GM12878 (cell line): ENCODE data around the gene FSIP1. TPM values are rescaled to one million over a fixed set of nuclear protein-coding genes. Genes with fewer than 3 reads are reported as not detected.

Source experiments
- ATAC-seq: fragments of 200-7000 bp; cut with Tn5 transposase; 3 replicates; pipeline ENCODE4 v1.9.1; 2020; ENCODE audit warnings: mild to moderate bottlenecking, moderate library complexity
- BruUV-seq: library from RNA; stranded (reverse); fragments of 400-500 nt; replicated peaks from 2 replicates; lab custom pipeline; 2021; lab: Mats Ljungman, UMichigan
- CTCF ChIA-PET: fragments of 300-600 bp; sonication (Branson Sonifier 250); formaldehyde crosslinking; extraction: SDS; loops from one replicate; lab custom pipeline; 2021; ENCODE audit warnings: inconsistent platforms; lab: Yijun Ruan, JAX
- POLR2A ChIA-PET: fragments of 350-600 bp; formaldehyde crosslinking; extraction: SDS; loops from one replicate; lab custom pipeline; 2021; ENCODE audit warnings: inconsistent platforms; lab: Charles Lee
- RAD21 ChIA-PET: fragments of 300-600 bp; sonication (Branson Sonifier 250); formaldehyde crosslinking; loops from one replicate; lab custom pipeline; 2023; ENCODE audit warnings: antibody characterized with exemption; ENCODE audit not compliant: unreplicated experiment; lab: Charles Lee
- SMC1A ChIA-PET: fragments of 300-600 bp; sonication (Branson Sonifier 250); formaldehyde crosslinking; loops from one replicate; lab custom pipeline; 2023; ENCODE audit not compliant: unreplicated experiment, uncharacterized antibody; lab: Charles Lee
- DNase-seq: peaks from one replicate; pipeline ENCODE4 v3.0.0-alpha.2; 2011; ENCODE audit warnings: low read depth, low spot score
- FAIRE-seq: peaks from 3 replicates; lab custom pipeline; 2011; peaks lifted over from hg19 to GRCh38; lab: Jason Lieb, UNC
- H2AFZ ChIP-seq: 2 replicates; pipeline ENCODE4 v1.6.0; 2011; ENCODE audit warnings: low read depth, low read length, control low read depth; ENCODE audit not compliant: control insufficient read depth
- H3K27ac ChIP-seq: 2 replicates; pipeline ENCODE4 v1.5.1; 2011; ENCODE audit warnings: control low read depth; ENCODE audit not compliant: control insufficient read depth, insufficient read depth
- H3K27me3 ChIP-seq, 2 experiments: replicated peaks in 1 of 2; 2 replicates each; pipeline versions ENCODE4 v1.6.0 to v1.6.1; 2011; ENCODE audit warnings: low read length in 1 of 2; ENCODE audit not compliant: control insufficient read depth in 2 of 2, insufficient read depth in 2 of 2
- H3K36me3 ChIP-seq, 2 experiments: 2 replicates each; pipeline ENCODE4 v1.5.1; 2011; ENCODE audit warnings: low read length in 1 of 2; ENCODE audit not compliant: control insufficient read depth in 2 of 2, insufficient read depth in 2 of 2
- H3K4me1 ChIP-seq: 2 replicates; pipeline ENCODE4 v1.6.1; 2011; ENCODE audit warnings: mild to moderate bottlenecking, low read length, moderate library complexity, mixed read lengths; ENCODE audit not compliant: control insufficient read depth, insufficient read depth
- H3K4me2 ChIP-seq: 2 replicates; pipeline ENCODE4 v1.6.0; 2011; ENCODE audit warnings: control low read depth; ENCODE audit not compliant: control insufficient read depth, insufficient read depth
- H3K4me3 ChIP-seq: fragments of 200-600 bp; sonication (generic); 2 replicates; pipeline ENCODE4 v1.5.1; 2016
- H3K79me2 ChIP-seq: 2 replicates; pipeline ENCODE4 v1.6.0; 2011; ENCODE audit warnings: low read length; ENCODE audit not compliant: control insufficient read depth, insufficient read depth
- H3K9ac ChIP-seq: 2 replicates; pipeline ENCODE4 v1.8.0; 2011; ENCODE audit warnings: low read length, control low read depth, mixed read lengths; ENCODE audit not compliant: control insufficient read depth, insufficient read depth
- H3K9me3 ChIP-seq: replicated peaks from 3 replicates; pipeline ENCODE4 v1.5.1; 2011; ENCODE audit warnings: mild to moderate bottlenecking, low read length; ENCODE audit not compliant: control insufficient read depth, insufficient read depth
- H4K20me1 ChIP-seq: 2 replicates; pipeline ENCODE4 v1.6.0; 2011; ENCODE audit not compliant: control insufficient read depth, insufficient read depth
- ASH2L ChIP-seq: fragments of 300-600, 200-600 bp; sonication (generic); IDR thresholded peaks from 2 replicates; pipeline ENCODE4 v1.6.1; 2017; ENCODE audit warnings: low read depth, mild to moderate bottlenecking, borderline replicate concordance
- BRCA1 ChIP-seq: IDR thresholded peaks from 2 replicates; pipeline ENCODE4 v1.6.1; 2011; ENCODE audit warnings: low read depth, low read length, improper control_type of control experiment
- EZH2 ChIP-seq: IDR thresholded peaks from 2 replicates; pipeline ENCODE4 v1.6.1; 2012; ENCODE audit warnings: low read depth, mild to moderate bottlenecking, control low read depth, inconsistent platforms, low read length, borderline replicate concordance; ENCODE audit not compliant: control insufficient read depth
- HDAC2 ChIP-seq: fragments of 200-600 bp; sonication (generic); IDR thresholded peaks from 2 replicates; pipeline ENCODE4 v1.6.1; 2017
- IRF4 ChIP-seq: IDR thresholded peaks from 2 replicates; pipeline ENCODE4 v1.6.1; 2011; ENCODE audit warnings: low read depth, low read length
- JUNB ChIP-seq: IDR thresholded peaks from 2 replicates; pipeline ENCODE4 v1.6.1; 2016; ENCODE audit warnings: antibody characterized with exemption, mild to moderate bottlenecking
- JUND ChIP-seq: IDR thresholded peaks from 2 replicates; pipeline ENCODE4 v1.6.1; 2012; ENCODE audit warnings: low read depth, mild to moderate bottlenecking, low read length, improper control_type of control experiment, moderate library complexity
- KDM1A ChIP-seq: fragments of 200-600 bp; sonication (generic); IDR thresholded peaks from 2 replicates; pipeline ENCODE4 v1.6.1; 2016; ENCODE audit warnings: borderline replicate concordance
- NBN ChIP-seq: fragments of 450-650 bp; IDR thresholded peaks from 2 replicates; pipeline ENCODE4 v1.6.1; 2016
- NFXL1 ChIP-seq: fragments of 450-650 bp; IDR thresholded peaks from 2 replicates; pipeline ENCODE4 v1.6.1; 2017; ENCODE audit warnings: antibody characterized with exemption, mild to moderate bottlenecking, borderline replicate concordance
- POU2F2 ChIP-seq: IDR thresholded peaks from 3 replicates; pipeline ENCODE4 v1.6.1; 2011; ENCODE audit warnings: low read depth, mild to moderate bottlenecking, low read length, borderline replicate concordance
- RELA ChIP-seq: fragments of 450-650 bp; IDR thresholded peaks from 2 replicates; pipeline ENCODE4 v1.8.0; 2014; ENCODE audit warnings: borderline replicate concordance; ENCODE audit not compliant: partially characterized antibody
- SP1 ChIP-seq: IDR thresholded peaks from one replicate; pipeline ENCODE4 v1.6.1; 2011; ENCODE audit warnings: low read depth, low read length
- STAT3 ChIP-seq: IDR thresholded peaks from 2 replicates; pipeline ENCODE4 v1.6.1; 2011; ENCODE audit warnings: low read depth, low read length, improper control_type of control experiment
- ZSCAN29 ChIP-seq: fragments of 450-650 bp; IDR thresholded peaks from 2 replicates; pipeline ENCODE4 v1.6.1; 2017; ENCODE audit warnings: mild to moderate bottlenecking, moderate library complexity
- WGBS: methylation state at CpG from one replicate; pipeline ENCODE4 v1.1.6; 2016; ENCODE audit warnings: low lambda C conversion rate; ENCODE audit not compliant: insufficient replicate concordance, insufficient coverage; ENCODE audit errors: missing lambda C conversion rate; 5-methylcytosine and 5-hydroxymethylcytosine counted together
- in situ Hi-C: fragments of 300-500 bp; cut with MboI; formaldehyde crosslinking; loops from 9 replicates; pipeline ENCODE4 v1.14.3; 2018; ENCODE audit warnings: mixed read lengths
- intact Hi-C: fragments of 100-400 bp; cut with micrococcal nuclease; formaldehyde crosslinking; loops from one replicate; pipeline ENCODE4 v1.14.2; 2022; ENCODE audit not compliant: unreplicated experiment
- polyA plus RNA-seq, 11 experiments: library from polyadenylated mRNA; depleted of rRNA in 4 of 11; unstranded in 6 of 11; stranded (reverse) in 5 of 11; fragments of >200 nt; fragmentation: Nextera tagmentation in 4 of 11; fragmentation: Illumina TruSeq in 1 of 11; extraction: Ambion mirVana in 4 of 11; extraction: Trizol in 1 of 11; gene quantifications; 1 replicate in 1 of 11; 2 replicates in 10 of 11; pipeline versions ENCODE4 v1.2.1 to v1.2.3, GENCODE V29; 2011 to 2016; ENCODE audit warnings: inconsistent platforms in 2 of 11, missing spikeins in 2 of 11, low read depth in 1 of 11
- total RNA-seq, 4 experiments: library from RNA; depleted of rRNA in 3 of 4; stranded (reverse); fragments of >200 nt in 3 of 4; fragmentation: Illumina TruSeq in 1 of 4; extraction: Trizol in 1 of 4; gene quantifications; 2 replicates each; pipeline versions ENCODE4 v1.2.1 to v1.2.3, GENCODE V29; 2013 to 2021
- TF ChIP-seq, protein P1 (sequence below), 3 experiments: IDR thresholded peaks in 2 of 3; conservative IDR thresholded peaks in 1 of 3; 2 replicates each; pipeline ENCODE4 v1.5.1; 2011; ENCODE audit warnings: low read depth in 3 of 3, low read length in 3 of 3, mild to moderate bottlenecking in 3 of 3, control low read depth in 2 of 3, moderate library complexity in 2 of 3, inconsistent platforms in 1 of 3, mixed read lengths in 1 of 3; ENCODE audit not compliant: control insufficient read depth in 2 of 3, insufficient read depth in 1 of 3; ENCODE audit errors: extremely low read depth in 1 of 3

The FSIP1 gene
- total and polyA plus RNA-seq, 10 of the 15 experiments (the other 5 are each of a cell fraction or from before 2014, with no cell fraction given): 0.15 to 0.67 (median 0.35) TPM

DNA sequence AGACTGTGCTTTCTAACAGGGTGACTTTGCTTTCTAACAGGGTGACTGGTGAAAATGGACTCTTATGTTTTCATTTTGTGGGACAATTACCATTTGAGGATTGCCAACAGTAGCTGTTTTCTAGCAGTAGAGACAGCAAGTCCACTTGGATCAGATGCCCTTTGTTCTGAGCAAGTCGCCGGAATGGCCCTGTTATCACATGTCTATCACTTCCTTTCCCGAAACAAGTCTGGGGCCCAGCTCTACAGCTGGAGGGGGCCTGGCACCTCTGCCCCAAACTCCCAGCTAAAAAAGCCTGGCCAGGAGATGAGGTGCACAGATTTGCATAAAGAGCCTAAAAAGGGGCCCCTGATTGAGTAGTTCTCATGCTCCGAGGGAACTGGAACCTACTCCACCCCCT, 157.2 kb downstream of the FSIP1 start:
- H3K9ac ChIP-seq: no peak overlapping the region
- WGBS: 66% methylated on average over 4 of the region's 4 CpGs
- H2AFZ ChIP-seq: no peak overlapping the region
- no peak overlapping the region for H3K27ac ChIP-seq
- FAIRE-seq (no peak), DNase-seq (no peak), ATAC-seq (no peak)
- POLR2A ChIA-PET: interaction anchor here (0.5 to 1.5 kb wide), 2 partner anchors 28 to 68 kb away, joined by 3 to 4 read pairs; no protein-coding TSS in a partner anchor
- RAD21 ChIA-PET: interaction anchor here (1.5 to 2.4 kb wide), 3 partner anchors 39 to 131 kb away, joined by 3 to 8 read pairs (median 3); no protein-coding TSS in a partner anchor
- in situ Hi-C loops (no loop called here), intact Hi-C loops (no loop called here)
- no TSS peak for BruUV-seq
- H3K4me2 ChIP-seq: no peak overlapping the region
- TF ChIP-seq ZSCAN29 (no peak), IRF4 (no peak), NFXL1 (no peak), HDAC2 (no peak), EZH2 (no peak)
- H3K36me3 ChIP-seq: no peaks in the 10 kb centered on the region
- peaks cover 30% of the 10 kb centered on the region for H3K4me1 ChIP-seq
- no peaks in the 10 kb centered on the region; the same call in 2 of the 3 replicates for H3K9me3 ChIP-seq
- H3K79me2 ChIP-seq: no peaks in the 10 kb centered on the region
- no peaks in the 10 kb centered on the region for H4K20me1 ChIP-seq
- SMC1A ChIA-PET: interaction anchor here (0.9 to 5.9 kb wide), 7 partner anchors 10 to 131 kb away, joined by 3 to 44 read pairs (median 5); no protein-coding TSS in a partner anchor
- CTCF ChIA-PET: interaction anchor here (0.7 to 3.1 kb wide), 5 partner anchors 14 to 131 kb away, joined by 3 to 14 read pairs (median 7); no protein-coding TSS in a partner anchor
- H3K27me3 ChIP-seq: no peaks in the 10 kb centered on the region
- H3K4me3 ChIP-seq: no peak overlapping the region

DNA sequence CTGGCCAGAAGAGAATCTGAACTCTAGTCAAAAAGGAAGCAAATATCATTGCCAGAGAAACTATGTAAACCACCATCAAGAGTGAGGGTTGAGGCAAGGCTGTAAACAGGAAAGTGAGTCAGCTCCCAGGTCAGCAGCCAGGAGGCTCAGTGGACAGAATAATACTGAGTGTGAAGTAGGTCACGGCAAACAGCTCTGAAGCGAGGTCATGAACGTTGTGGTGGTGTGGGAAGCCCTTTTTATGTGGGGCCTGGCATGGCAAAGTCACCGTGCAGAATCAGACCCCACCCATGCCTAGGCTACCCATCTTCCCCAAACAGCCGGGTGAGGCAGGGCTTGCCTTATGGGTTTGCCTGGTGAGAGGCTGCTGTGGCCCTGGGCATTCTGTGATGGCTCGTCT, 157.8 kb downstream of the FSIP1 start:
- no peak overlapping the region for H2AFZ ChIP-seq
- ATAC-seq (peak; percentile 75), FAIRE-seq (no peak), DNase-seq (peak; percentile 45)
- H4K20me1 ChIP-seq: no peaks in the 10 kb centered on the region
- H3K4me1 ChIP-seq: peaks cover 30% of the 10 kb centered on the region
- intact Hi-C loops (no loop called here), in situ Hi-C loops (no loop called here)
- RAD21 ChIA-PET: interaction anchor here (1.5 to 2.4 kb wide), 3 partner anchors 40 to 132 kb away, joined by 3 to 8 read pairs (median 3); no protein-coding TSS in a partner anchor
- H3K27me3 ChIP-seq: no peaks in the 10 kb centered on the region
- H3K9me3 ChIP-seq: no peaks in the 10 kb centered on the region; the same call in 2 of the 3 replicates
- BruUV-seq: no TSS peak
- no peaks in the 10 kb centered on the region for H3K36me3 ChIP-seq
- POLR2A ChIA-PET: interaction anchor here (0.5 to 1.5 kb wide), 2 partner anchors 28 to 67 kb away, joined by 3 to 4 read pairs; no protein-coding TSS in a partner anchor
- H3K9ac ChIP-seq: no peak overlapping the region
- H3K27ac ChIP-seq: 0 out of 2 replicates have a peak overlapping the region, but pooled peaks have one; percentile 24
- WGBS: 7% methylated on average over 6 of the region's 6 CpGs
- no peaks in the 10 kb centered on the region for H3K79me2 ChIP-seq
- SMC1A ChIA-PET: interaction anchor here (1.4 to 5.9 kb wide), 5 partner anchors 15 to 131 kb away, joined by 4 to 44 read pairs (median 32); no protein-coding TSS in a partner anchor
- CTCF ChIA-PET: interaction anchor here (0.7 to 3.1 kb wide), 8 partner anchors 13 to 132 kb away, joined by 3 to 14 read pairs (median 4); no protein-coding TSS in a partner anchor
- H3K4me2 ChIP-seq: peak overlapping the region; percentile 50
- H3K4me3 ChIP-seq: no peak overlapping the region
- TF ChIP-seq RELA (no peak), JUNB (0 out of 2 replicates have a peak, but pooled peaks have one; percentile 28), ASH2L (no peak), SP1 (peak; percentile 23), BRCA1 (no peak), KDM1A (no peak), STAT3 (no peak), POU2F2 (no peak), JUND (no peak), NBN (no peak)
- TF ChIP-seq, protein P1, sequence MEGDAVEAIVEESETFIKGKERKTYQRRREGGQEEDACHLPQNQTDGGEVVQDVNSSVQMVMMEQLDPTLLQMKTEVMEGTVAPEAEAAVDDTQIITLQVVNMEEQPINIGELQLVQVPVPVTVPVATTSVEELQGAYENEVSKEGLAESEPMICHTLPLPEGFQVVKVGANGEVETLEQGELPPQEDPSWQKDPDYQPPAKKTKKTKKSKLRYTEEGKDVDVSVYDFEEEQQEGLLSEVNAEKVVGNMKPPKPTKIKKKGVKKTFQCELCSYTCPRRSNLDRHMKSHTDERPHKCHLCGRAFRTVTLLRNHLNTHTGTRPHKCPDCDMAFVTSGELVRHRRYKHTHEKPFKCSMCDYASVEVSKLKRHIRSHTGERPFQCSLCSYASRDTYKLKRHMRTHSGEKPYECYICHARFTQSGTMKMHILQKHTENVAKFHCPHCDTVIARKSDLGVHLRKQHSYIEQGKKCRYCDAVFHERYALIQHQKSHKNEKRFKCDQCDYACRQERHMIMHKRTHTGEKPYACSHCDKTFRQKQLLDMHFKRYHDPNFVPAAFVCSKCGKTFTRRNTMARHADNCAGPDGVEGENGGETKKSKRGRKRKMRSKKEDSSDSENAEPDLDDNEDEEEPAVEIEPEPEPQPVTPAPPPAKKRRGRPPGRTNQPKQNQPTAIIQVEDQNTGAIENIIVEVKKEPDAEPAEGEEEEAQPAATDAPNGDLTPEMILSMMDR (IDR thresholded peaks at IDR 0.05 in 2 of 3, conservative IDR thresholded peaks at IDR 0.05 in 1 of 3; ENCODE audit: control insufficient read depth in 2 of 3, extremely low read depth in 1 of 3, insufficient read depth in 1 of 3, low read depth in 3 of 3, low read length in 3 of 3): no peak
